HCEC 1CT (cell line): ENCODE results near the gene SLC46A3.

Experiments used
- DNase-seq: peaks from one replicate; pipeline ENCODE4 v3.0.0-alpha.2; 2017

The SLC46A3 gene

DNA sequence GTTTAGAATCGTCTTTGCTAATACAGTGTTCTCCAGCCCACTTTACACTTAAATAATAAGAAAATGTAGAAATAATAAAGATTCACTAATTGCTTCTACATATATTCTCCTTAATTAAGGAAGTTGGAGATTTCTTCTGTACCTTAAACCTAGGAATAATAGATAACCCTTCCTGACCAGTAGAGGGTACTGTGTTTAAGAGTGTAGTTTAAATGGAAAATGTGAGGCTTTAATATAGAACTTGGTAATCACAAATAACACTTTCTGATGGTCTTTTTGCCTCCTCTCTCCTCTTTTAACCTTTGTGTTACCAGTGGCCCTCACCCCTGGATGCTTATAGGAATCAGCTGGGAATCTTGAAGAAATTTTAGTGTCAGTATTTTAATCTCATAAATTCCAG, 39.1 kb downstream of the SLC46A3 start:
- DNase-seq: peak; percentile 44

GRCh38 chr13:28678809-28679208, 40.0 kb downstream of the SLC46A3 start:
- no peak for DNase-seq

- no peak for DNase-seq
These were observed 47.5 kb downstream of the SLC46A3 start for GRCh38 chr13:28671126-28671792.

DNA sequence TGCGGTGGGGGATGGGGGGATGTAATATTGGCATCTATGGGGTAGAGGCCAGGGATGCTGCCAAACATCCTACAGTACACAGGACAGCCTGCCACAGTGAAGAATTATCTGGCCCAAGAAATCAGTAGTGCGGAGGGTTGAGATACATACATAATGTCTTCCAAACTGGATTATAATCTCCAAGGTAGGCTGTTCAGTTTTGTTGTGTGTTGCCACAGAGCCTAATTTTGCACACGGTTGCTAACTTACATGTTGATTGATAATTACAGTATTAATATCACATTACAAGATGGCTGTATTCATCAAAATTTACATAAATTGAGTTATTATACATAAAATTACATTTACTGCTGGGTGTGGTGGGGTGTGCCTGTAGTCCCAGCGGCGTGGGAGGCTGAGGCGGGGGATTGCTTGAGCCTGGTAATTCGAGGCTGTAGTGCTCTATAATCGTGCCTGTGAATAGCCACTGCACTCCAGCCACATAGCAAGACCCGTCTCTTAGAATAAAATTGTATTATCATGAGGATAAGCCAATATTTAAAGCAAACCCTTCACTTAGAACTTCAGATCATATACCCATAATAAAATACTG, 51.8 kb downstream of the SLC46A3 start:
- no peak for DNase-seq

DNA sequence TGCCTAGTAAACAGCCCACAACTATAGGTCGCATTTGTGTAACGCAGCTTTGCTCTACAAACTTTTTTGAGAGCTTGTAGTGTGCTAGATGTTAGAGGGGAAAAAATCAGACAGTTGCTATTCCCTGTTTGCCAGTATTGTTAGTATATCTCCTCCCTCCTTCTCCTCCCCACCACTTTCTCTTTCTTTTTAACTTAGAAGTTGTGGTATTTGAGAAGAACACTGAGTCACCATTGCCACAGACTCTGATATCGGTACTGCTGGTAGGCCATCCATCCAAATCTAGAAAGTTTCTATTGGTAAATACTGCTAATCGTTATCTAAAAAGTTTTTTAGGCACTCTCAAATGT, 59.2 kb downstream of the SLC46A3 start:
- peak; percentile 48 for DNase-seq

DNA sequence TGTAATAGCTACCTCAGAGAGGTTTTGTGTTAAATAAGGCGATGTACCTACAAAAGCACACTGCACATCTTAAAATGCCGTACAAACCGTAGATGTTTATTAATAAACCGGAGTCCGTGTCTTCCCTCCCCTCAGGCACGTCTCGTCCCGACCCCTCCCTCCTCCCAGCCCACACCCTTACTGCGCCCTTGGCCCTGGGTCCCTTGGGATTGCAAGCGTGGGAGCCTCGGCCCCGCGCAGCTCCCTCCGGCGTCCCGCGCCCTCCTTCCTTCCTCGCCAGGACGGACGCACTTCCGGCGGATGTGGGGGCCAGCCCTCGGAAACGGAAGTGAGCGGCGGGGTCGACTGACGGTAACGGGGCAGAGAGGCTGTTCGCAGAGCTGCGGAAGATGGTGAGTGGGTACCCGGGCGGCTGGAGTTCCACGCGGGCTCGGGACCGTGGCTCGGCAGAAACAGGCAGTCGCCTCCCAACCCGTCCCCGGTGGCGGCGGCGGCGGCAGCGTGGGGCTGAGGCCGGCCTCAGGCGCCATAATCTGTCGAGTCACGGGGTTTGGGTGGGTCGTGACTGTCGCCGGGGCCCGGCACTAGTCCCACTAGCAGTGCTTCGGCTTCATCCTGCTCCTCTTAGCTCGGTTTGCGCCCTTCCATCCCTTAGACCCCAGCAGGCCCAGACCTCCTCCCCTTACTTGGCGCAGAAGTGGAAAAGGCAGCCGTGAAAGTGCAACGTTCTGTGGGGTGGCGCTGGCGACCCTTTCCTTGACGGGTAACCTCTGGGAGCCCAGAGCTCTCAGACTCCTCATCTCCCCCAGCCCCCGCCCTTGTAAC, 59.8 kb downstream of the SLC46A3 start, which contains the start of gene POMP:
TSS of gene POMP (plus strand) at position 335 of the 825 bp plus-strand sequence. CDS start at position 390, 55 bp downstream.
- DNase-seq: peak; percentile 87

DNA sequence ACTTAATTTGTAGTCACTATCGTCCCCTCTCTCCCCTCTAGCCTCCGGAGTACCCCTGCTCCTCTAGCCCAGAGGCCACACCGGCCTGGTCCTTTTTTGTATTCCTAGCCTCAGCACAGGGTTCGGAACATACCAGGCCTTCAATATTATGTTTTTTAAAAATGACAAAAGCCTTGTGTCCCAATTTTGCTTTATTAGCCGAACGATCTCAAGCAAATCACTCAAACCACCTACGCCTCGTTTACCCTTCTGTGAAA, 60.3 kb downstream of the SLC46A3 start:
- no peak for DNase-seq

DNA sequence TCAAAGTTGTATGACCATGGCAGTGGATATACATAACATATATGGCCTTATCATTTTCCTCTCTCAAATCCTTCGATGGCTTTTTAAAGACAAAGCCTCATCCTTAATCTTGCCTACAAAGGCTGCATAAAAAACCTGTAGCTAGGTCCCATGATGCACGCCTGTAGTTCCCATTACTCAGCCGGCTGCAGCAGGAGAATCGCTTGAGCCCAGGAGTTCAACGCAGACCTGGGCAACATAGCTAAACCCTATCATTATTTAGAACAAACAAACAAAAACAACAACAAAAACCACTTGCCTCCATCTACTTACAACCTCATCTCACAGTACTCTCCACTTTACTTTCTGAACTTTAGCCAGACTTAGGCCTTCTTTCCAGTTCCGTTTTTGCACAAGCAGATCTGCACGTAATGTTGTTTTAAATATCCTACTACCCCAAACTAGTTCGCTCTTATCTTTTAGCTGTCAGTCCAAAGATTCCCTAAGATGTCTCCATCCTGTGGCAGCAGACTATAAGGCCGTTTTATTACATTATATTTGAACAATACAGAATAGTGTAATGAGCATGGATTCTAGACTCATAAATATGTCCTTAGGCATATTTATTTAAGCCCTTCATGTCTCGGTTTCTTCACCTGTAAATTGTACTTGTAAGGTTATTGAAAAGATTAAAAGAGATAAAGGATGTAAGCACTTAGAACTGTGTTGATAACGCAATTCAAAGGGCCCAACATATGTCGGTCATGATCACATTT, 60.8 kb downstream of the SLC46A3 start:
- DNase-seq: no peak

GRCh38 chr13:28655561-28655960, 63.2 kb downstream of the SLC46A3 start:
- peak; percentile 61 for DNase-seq

DNA sequence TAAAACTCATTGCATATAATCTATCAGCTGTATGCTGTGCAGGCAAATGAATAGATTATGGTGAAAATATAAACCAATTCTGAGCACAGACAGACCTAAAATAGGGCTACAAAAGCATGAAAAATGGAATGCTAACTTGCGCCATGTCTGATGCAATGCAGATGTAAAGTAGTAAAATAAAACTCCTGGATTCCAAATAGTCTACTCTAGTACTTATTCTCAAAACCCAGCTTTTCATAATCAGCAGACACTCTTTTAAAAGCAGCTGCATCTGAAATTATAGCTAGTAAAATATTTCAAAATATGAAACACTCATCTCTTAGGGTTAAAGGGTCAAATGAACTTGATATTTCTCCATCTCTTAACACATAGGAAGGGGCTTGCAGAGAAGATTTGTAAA, 64.5 kb downstream of the SLC46A3 start:
- DNase-seq: no peak

GRCh38 chr13:28653111-28653510, 65.7 kb downstream of the SLC46A3 start:
- no peak for DNase-seq

DNA sequence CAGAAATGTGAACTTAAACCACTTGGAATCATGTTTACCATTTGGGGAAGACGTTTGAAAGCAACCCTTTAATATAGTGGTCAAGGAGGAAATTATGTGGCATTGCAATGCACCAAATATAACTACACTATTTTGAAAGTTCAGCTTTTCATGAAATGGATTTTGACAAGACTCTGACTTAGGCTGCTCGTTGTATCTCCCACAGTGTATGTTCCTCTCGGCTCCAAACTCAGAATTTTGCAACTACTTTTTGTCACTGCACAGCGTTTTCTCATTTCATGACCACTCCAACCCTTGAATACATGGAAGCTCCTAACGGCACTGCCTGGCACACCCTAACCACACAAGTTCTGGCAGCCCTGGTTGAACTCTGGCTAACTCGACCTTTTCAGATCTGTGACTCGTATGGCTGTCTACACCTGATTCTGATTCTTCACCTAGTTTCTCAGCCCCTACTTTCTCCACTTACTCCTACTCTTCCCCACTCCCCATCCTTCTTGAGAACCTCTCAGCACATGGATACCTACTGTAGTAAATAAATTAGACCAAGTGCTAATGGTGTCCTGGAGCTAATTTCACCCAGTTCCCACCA, 66.9 kb downstream of the SLC46A3 start:
- no peak for DNase-seq

- no peak for DNase-seq
These were observed 68.5 kb downstream of the SLC46A3 start for GRCh38 chr13:28650284-28650683.
